Panc1 (cell line): ENCODE results near the gene ZFAND2A.

Experiments
- POLR2AphosphoS5 ChIP-seq: IDR thresholded peaks from 2 replicates; pipeline ENCODE4 v1.6.1; 2012; ENCODE audit warnings: mild to moderate bottlenecking, low read depth, low read length, moderate library complexity
- TF ChIP-seq, protein P1 (sequence below): fragments of 450-650 bp; IDR thresholded peaks from 2 replicates; pipeline ENCODE4 v1.5.1; 2017; ENCODE audit warnings: mild to moderate bottlenecking

DNA sequence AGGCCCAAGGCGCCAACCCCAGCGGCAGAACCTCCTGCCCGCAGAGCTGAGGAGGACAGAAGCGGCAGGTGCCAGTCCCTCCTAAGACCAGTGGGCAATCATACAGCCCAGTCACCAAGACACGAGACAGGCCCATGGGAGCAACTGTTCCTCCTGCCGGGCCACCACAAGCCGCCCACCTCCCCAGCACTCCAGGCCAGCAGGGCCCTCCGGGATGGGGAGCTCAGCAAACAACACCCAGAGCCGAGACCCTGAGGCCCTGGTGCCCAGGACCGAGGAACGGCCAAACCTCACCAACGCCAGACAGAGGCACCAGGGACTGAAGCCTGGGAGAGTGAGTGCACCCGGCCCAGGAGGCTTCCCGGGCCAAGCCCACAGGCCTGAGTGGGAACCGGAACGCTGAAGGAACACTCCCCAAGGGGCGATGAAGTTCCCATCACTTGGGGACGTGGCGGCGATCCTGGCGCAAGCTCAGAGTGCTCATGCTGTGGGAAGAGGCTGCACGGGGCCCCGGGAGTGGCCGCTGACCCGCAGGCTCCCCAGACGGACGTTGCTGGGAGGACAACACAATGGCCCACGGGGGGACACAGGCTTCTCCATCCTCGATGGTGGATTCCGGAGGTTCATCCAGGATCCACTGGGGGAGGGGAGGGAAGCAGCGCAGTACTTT lies 37.0 kb downstream of the ZFAND2A start:
- TF ChIP-seq, protein P1, sequence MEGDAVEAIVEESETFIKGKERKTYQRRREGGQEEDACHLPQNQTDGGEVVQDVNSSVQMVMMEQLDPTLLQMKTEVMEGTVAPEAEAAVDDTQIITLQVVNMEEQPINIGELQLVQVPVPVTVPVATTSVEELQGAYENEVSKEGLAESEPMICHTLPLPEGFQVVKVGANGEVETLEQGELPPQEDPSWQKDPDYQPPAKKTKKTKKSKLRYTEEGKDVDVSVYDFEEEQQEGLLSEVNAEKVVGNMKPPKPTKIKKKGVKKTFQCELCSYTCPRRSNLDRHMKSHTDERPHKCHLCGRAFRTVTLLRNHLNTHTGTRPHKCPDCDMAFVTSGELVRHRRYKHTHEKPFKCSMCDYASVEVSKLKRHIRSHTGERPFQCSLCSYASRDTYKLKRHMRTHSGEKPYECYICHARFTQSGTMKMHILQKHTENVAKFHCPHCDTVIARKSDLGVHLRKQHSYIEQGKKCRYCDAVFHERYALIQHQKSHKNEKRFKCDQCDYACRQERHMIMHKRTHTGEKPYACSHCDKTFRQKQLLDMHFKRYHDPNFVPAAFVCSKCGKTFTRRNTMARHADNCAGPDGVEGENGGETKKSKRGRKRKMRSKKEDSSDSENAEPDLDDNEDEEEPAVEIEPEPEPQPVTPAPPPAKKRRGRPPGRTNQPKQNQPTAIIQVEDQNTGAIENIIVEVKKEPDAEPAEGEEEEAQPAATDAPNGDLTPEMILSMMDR = no peak
- TF ChIP-seq POLR2AphosphoS5 = no peak
